NB4 (cell line): ENCODE results near the gene NR3C2.
"Not testable (repeated sequence)": the region's sequence is repeated elsewhere in the genome, so short reads cannot be mapped to it uniquely, and the experiment has no call there.

Source experiments
- DNase-seq: peaks from one replicate; pipeline ENCODE4 v3.0.0; 2010; ENCODE audit warnings: low read depth
- H3K4me3 ChIP-seq: one replicate; pipeline ENCODE4 v1.5.1; 2011; ENCODE audit warnings: mild to moderate bottlenecking, low read depth, low read length, moderate library complexity
- CTCF ChIP-seq: IDR thresholded peaks from one replicate; pipeline ENCODE4 v1.5.1; 2012; ENCODE audit warnings: low read depth, low read length
- MYC ChIP-seq: IDR thresholded peaks from 2 replicates; pipeline ENCODE4 v1.6.1; 2011; ENCODE audit warnings: low read depth, low read length
- POLR2A ChIP-seq: IDR thresholded peaks from 2 replicates; pipeline ENCODE4 v1.6.1; 2011; ENCODE audit warnings: mild to moderate bottlenecking; ENCODE audit not compliant: insufficient read length; ENCODE audit errors: extremely low read depth
- TF ChIP-seq, protein P1 (sequence below): IDR thresholded peaks from 2 replicates; pipeline ENCODE4 v1.6.1; 2011; ENCODE audit warnings: low read depth, low read length

NR3C2 gene

GRCh38 chr4:148126825-148127224, 315.4 kb downstream of the NR3C2 start:
- no peak overlapping the region for H3K4me3 ChIP-seq
- TF ChIP-seq MYC (no peak), POLR2A (no peak), CTCF (no peak)
- TF ChIP-seq, protein P1, sequence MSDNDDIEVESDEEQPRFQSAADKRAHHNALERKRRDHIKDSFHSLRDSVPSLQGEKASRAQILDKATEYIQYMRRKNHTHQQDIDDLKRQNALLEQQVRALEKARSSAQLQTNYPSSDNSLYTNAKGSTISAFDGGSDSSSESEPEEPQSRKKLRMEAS: no peak
- no peak for DNase-seq

DNA sequence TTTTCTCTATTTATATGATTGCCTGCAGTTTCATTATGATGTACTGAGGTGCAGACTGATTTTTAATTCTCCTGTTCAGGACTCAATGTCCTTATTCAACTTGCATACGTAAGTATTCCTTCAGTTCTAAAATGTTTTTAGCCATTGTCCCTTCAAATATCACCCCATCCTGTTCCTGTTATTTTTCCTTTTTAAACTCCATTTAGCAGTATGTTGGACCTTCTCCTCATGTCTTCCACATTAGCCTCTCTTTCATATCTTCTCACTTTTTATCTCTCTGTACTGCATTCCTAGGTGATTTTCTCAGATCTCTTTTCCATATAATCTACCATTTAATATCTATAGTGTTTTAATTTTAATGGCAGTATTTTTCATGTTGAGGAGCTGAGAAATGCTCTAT, 317.7 kb downstream of the NR3C2 start:
- DNase-seq: no peak
- TF ChIP-seq MYC (no peak), CTCF (no peak)
- TF ChIP-seq, protein P1: no peak
- H3K4me3 ChIP-seq: no peak overlapping the region

DNA sequence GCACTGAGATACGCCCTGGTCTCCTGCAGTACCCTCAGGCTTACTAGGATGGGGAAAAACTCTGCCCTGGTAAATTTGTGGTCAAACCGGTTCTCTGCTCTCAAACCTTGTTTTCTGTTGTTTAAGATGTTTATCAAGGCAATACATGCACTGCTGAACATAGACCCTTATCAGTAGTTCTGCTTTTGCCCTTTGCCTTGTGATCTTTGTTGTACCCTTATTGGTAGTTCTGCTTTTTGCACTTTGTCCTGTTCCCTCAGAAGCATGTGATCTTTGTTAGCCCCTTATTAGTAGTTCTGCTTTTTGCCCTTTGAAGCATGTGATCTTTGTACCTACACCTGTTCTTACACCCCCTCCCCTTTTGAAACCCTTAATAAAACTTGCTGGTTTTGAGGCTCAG, 319.1 kb downstream of the NR3C2 start:
- DNase-seq: peak; percentile 5
- H3K4me3 ChIP-seq: not testable (repeated sequence)

DNA sequence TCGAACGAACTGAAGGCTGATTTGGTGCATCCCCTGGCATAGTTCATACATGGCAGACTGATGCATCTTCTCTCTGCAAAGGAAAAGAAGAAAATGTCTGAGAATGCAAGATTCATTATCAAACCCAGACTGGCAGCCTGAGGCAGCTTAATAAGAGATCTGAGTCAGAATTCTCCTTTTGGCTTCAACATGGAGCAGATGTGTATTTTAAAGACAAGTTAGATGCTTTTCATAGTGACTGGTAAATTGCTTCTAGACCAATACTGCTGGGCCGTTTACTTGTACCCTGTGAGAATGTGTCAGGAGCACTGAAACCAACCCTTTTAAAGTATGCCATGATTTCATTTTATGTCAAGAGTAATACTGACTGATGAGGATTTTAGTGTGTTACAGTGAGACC, 322.0 kb downstream of the NR3C2 start:
- TF ChIP-seq POLR2A (no peak), MYC (no peak), CTCF (no peak)
- TF ChIP-seq, protein P1: no peak
- DNase-seq: no peak

GRCh38 chr4:148118633-148119032, 323.6 kb downstream of the NR3C2 start:
- DNase-seq: no peak
- no peak for TF ChIP-seq MYC
- TF ChIP-seq, protein P1: no peak
- no peak for TF ChIP-seq POLR2A
- no peak for TF ChIP-seq CTCF
- no peak overlapping the region for H3K4me3 ChIP-seq

More for the DNA sequence above, 322.0 kb downstream of the NR3C2 start:
- no peak overlapping the region for H3K4me3 ChIP-seq

- DNase-seq: no peak
- no peak for TF ChIP-seq MYC
- TF ChIP-seq POLR2A: no peak
- TF ChIP-seq, protein P1: no peak
- TF ChIP-seq CTCF: no peak
These were observed 324.0 kb downstream of the NR3C2 start for GRCh38 chr4:148118179-148118578.

More at GRCh38 chr4:148118179-148118578, 324.0 kb downstream of the NR3C2 start:
- no peak overlapping the region for H3K4me3 ChIP-seq
